ENCODE data around the gene GBP3.
"Not testable (repeated sequence)": the region's sequence is repeated elsewhere in the genome, so short reads cannot be mapped to it uniquely, and the experiment has no call there.

GBP3 gene

DNA sequence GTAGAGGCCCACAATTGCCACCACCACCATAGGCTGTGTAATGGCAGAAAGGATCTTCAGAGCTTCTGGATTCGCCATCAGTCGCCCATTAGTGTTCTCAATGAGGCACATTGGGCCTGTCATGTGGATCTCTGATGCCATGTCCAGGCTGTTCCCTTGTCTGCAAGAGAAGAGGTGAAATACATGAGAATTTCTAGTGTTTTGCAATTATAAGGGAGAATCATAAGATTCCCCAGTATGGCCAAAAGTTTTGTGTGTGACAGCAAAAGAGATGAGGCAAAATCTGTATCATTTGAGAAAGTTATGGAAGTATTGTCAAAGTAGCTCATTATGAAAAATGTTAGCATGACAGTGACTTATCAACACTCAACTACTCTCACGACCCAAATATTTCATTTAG is 40.4 kb upstream of the GBP3 start:
- no peak for DNase-seq (ENCODE audit: low read depth)
- TF ChIP-seq, protein P1, sequence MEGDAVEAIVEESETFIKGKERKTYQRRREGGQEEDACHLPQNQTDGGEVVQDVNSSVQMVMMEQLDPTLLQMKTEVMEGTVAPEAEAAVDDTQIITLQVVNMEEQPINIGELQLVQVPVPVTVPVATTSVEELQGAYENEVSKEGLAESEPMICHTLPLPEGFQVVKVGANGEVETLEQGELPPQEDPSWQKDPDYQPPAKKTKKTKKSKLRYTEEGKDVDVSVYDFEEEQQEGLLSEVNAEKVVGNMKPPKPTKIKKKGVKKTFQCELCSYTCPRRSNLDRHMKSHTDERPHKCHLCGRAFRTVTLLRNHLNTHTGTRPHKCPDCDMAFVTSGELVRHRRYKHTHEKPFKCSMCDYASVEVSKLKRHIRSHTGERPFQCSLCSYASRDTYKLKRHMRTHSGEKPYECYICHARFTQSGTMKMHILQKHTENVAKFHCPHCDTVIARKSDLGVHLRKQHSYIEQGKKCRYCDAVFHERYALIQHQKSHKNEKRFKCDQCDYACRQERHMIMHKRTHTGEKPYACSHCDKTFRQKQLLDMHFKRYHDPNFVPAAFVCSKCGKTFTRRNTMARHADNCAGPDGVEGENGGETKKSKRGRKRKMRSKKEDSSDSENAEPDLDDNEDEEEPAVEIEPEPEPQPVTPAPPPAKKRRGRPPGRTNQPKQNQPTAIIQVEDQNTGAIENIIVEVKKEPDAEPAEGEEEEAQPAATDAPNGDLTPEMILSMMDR (conservative IDR thresholded peaks at IDR 0.05; ENCODE audit: control insufficient read depth, insufficient read depth, low read depth, low read length): no peak
- no peak overlapping the region for H3K4me3 ChIP-seq (ENCODE audit: control insufficient read depth, low read depth, low read length)

DNA sequence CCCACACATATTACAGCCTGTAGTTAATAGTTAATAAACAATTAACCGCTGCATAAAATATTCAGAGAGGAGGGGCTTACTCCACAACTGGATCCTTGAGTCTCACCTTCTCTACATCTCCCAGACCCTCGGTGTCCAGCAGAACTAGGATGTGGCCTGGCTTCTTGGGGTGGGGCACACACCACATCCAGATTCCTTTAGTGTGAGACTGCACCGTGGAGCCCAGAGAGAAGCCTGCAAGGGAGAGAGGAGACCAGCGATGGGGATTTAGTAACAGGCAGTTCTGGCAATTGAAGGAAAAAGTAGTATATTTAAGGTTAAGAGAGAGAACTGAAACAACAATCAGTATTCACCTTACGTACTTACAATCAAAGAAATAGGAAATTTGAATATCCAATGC is 37.4 kb upstream of the GBP3 start:
- TF ChIP-seq, protein P1 (conservative IDR thresholded peaks at IDR 0.05; ENCODE audit: control insufficient read depth, insufficient read depth, low read depth, low read length): no peak
- DNase-seq (ENCODE audit: low read depth): no peak
- no peak overlapping the region for H3K4me3 ChIP-seq (ENCODE audit: control insufficient read depth, low read depth, low read length)

DNA sequence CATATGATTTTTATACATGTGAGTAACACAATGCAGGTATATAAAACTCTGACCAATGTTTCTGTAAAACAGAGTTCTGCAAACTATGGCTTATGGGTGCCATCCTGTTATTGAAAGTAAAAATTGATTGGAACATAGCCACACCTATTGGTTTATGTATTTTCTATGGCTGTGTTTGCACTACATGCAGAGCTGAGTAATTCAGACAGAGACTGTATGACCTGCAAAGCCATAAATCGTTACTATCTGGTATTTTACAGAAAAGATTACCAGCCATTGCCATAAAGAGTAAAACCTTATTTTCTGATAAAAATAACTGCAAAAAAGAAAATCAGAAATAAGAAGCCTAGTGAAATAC is 29.3 kb upstream of the GBP3 start:
- DNase-seq (ENCODE audit: low read depth): no peak
- TF ChIP-seq, protein P1 (conservative IDR thresholded peaks at IDR 0.05; ENCODE audit: control insufficient read depth, insufficient read depth, low read depth, low read length): no peak
- H3K4me3 ChIP-seq (ENCODE audit: control insufficient read depth, low read depth, low read length): no peak overlapping the region

DNA sequence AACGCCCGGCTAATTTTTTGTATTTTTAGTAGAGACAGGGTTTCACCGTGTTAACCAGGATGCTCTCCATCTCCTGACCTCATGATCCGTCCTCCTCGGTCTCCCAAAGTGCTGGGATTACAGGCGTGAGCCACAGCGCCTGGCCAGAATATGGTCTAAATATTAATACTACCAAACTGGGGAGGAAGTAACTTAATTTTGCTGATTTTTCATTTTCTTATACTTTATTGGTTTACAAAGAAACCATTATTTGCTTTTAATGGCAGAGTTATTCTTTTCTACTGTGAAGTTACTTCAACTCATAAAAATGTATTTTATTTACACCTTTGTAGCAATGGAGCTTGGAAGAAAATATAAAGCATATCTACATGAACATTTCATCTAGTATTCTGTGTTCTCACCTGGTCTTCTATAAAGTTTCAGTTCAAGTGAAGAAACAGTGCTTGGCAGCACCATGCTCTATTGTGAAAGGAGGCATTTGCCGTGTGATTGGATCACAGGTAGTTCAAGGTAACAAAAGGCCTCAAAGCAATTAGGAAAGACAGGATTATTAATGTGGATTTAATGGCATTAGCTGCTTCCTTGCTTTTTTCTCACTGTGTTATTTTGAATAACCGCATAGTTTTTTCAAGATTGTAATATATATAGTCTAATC is 28.8 kb upstream of the GBP3 start:
- TF ChIP-seq, protein P1 (conservative IDR thresholded peaks at IDR 0.05; ENCODE audit: control insufficient read depth, insufficient read depth, low read depth, low read length): no peak
- H3K4me3 ChIP-seq (ENCODE audit: control insufficient read depth, low read depth, low read length): no peak overlapping the region
- DNase-seq (ENCODE audit: low read depth): no peak

DNA sequence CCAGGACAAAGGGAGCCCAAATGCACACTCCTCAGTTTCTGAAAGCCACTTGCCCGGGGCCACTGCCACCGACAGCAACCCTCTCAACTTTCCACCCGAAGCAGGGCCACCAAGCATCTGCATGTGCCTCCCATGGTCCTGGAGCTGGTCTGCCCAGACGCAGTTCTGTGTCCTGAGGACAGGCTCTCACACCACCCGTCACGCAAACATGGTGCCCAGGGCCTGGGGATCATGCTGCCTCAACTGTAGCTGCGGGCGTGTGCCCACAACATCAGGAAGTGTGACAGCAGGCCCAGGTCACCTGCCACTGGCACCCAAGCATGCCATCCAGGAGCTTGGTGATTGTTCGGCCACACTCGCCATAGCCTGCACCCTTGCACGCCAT is 28.0 kb upstream of the GBP3 start:
- TF ChIP-seq, protein P1 (conservative IDR thresholded peaks at IDR 0.05; ENCODE audit: control insufficient read depth, insufficient read depth, low read depth, low read length): no peak
- H3K4me3 ChIP-seq (ENCODE audit: control insufficient read depth, low read depth, low read length): no peak overlapping the region
- no peak for DNase-seq (ENCODE audit: low read depth)

DNA sequence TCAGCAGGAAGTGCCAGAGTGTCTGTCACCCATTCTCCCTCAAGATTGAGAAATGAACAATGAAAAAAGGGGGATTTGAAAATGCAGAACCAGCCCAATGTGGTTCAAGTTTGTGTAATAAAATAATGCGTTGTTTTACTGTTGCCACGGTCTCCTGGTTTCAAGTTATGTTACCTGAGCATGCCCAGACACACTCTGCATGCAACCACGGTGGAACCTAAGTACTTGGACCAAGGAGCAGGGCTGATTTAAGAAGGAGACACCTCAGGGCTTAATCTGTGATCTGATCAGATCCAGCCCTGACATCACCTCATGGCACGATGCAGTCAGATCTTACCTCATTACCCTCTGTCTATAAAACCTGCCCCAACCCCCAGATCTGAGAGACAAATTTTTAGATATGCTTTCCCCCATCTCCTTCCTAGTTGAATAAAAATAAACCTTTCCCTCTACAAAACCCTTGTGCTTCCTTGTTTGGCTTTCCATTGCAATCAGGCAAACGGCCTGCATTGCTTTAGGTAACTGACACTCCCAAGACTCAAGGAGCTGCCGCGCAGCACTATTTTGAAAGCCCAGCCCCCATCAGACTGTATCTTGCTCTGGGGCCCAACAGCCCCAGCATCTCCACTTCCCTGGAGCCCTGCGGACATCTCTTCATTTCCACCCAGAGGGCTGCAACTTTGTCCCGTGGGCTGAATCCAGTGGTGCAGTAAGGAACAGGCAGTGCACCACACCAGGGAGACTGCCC is 27.4 kb upstream of the GBP3 start:
- H3K4me3 ChIP-seq (ENCODE audit: control insufficient read depth, low read depth, low read length); DNase-seq (ENCODE audit: low read depth): not testable (repeated sequence)

DNA sequence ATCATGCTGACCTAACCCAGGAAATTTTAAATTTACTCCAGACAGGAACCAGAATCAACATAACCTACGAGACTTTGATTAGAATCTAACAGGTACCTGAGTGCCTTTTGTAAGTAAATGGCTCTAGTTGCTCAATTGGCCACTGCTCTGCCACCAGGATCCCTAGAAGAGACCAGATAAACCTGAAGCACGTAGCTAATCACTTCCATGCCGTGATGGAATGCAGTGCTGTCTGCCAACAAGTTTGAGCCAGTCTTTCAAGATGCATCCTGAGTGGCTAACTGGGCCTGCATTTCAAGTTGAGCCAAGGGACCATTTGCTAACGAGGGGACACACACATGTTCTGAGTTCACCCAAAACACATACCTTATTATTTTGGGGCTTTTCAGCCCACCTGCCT is 26.5 kb upstream of the GBP3 start:
- DNase-seq (ENCODE audit: low read depth); H3K4me3 ChIP-seq (ENCODE audit: control insufficient read depth, low read depth, low read length): not testable (repeated sequence)

DNA sequence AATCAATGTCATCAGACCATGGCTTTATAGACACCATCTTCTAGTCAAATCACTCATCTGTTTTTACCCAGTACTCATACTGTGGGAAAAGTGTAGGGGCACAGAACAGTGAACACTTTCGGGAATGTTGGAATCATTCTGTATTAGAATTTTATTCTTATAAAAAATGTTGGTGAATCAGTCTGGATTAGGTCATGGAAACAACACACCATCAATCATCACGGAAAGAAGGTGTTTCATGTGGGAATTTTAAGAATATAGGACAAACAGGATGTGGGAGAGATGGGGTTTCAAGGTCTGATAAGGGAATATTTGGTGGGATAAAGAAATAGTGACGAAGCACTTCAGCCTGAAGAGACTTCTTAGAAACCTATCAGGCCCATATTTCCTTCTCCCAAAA is 25.1 kb upstream of the GBP3 start:
- TF ChIP-seq, protein P1 (conservative IDR thresholded peaks at IDR 0.05; ENCODE audit: control insufficient read depth, insufficient read depth, low read depth, low read length): no peak
- no peak overlapping the region for H3K4me3 ChIP-seq (ENCODE audit: control insufficient read depth, low read depth, low read length)
- DNase-seq (ENCODE audit: low read depth): peak; percentile 48

DNA sequence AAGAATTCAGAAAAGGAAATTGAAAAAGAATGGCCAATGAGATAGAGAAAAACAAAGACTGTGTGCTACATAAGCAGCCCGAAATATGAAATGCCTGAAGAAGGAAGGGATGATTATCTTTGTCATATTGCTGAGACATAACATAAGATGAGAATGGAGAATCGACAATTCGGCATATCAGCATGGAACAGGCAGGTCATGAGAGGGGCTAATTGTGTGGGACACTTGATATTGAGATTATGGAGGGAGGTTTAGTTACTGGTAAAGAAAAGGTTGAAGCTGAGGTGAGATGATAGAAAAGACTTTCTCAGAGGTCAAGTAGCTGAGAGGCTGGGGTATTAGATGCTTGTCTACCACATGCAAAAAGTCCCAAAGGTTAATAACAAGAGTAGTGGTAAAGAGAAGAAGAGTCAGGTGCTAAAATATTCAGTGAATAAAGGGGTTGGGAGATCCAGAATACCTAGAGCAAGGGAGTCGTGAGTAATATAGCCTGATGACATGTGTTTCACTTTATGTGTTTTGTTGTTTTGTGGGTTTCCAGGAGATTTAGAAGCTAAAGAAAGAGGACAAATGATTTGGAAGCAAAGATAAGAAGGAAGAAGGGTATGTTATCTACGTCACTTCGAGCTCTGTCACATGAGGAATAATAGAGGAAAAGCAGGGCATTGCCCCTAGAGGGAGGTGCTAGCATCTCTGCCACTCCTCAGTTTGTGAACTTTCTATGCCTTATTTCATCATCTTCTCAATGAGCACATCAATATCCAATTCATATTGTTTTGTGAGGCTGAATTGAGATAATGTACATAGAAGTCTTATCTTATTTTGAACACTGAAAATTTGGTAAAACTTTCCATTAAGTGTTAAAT is 23.9 kb upstream of the GBP3 start:
- not testable (repeated sequence) for H3K4me3 ChIP-seq (ENCODE audit: control insufficient read depth, low read depth, low read length); DNase-seq (ENCODE audit: low read depth)

All from fibroblast of mammary gland (primary cell).